MCF 10A (cell line): ENCODE measurements around the gene QSER1. TPM values are rescaled to one million over a fixed set of nuclear protein-coding genes. Genes with fewer than 3 reads are reported as not detected.

Source experiments
- BruUV-seq: library from RNA; stranded (reverse); fragments of 400-500 nt; replicated peaks from 2 replicates; lab custom pipeline; 2021; lab: Mats Ljungman, UMichigan
- CTCF ChIA-PET: fragments of 300-600 bp; sonication (Branson Sonifier 250); formaldehyde crosslinking; extraction: SDS; loops from one replicate; lab custom pipeline; 2021; ENCODE audit warnings: antibody characterized with exemption, inconsistent platforms; lab: Yijun Ruan, JAX
- POLR2A ChIA-PET: fragments of 300-600, 350-650 bp; sonication (Branson Sonifier 250); formaldehyde crosslinking; extraction: SDS; loops from one replicate; lab custom pipeline; 2020; ENCODE audit warnings: antibody characterized with exemption, inconsistent platforms; lab: Yijun Ruan, JAX
- DNase-seq: peaks from one replicate; pipeline ENCODE4 v3.0.0-alpha.2; 2018; ENCODE audit not compliant: unreplicated experiment
- H3K27ac Mint-ChIP-seq: one replicate; pipeline ENCODE4 v1.8.0; 2022; ENCODE audit warnings: mild to moderate bottlenecking, low read depth, mixed read lengths; ENCODE audit not compliant: unreplicated experiment
- H3K27me3 Mint-ChIP-seq: one replicate; pipeline ENCODE4 v1.8.0; 2022; ENCODE audit warnings: mixed read lengths; ENCODE audit not compliant: insufficient read depth, unreplicated experiment
- H3K36me3 Mint-ChIP-seq: one replicate; pipeline ENCODE4 v1.8.0; 2022; ENCODE audit warnings: mild to moderate bottlenecking, moderate library complexity, mixed read lengths; ENCODE audit not compliant: insufficient read depth, unreplicated experiment
- H3K4me1 Mint-ChIP-seq: one replicate; pipeline ENCODE4 v1.8.0; 2022; ENCODE audit warnings: mixed read lengths; ENCODE audit not compliant: insufficient read depth, unreplicated experiment
- H3K4me3 Mint-ChIP-seq: one replicate; pipeline ENCODE4 v1.8.0; 2022; ENCODE audit warnings: mild to moderate bottlenecking, moderate library complexity, mixed read lengths; ENCODE audit not compliant: unreplicated experiment
- H3K9me3 Mint-ChIP-seq: one replicate; pipeline ENCODE4 v1.8.0; 2022; ENCODE audit warnings: mixed read lengths; ENCODE audit not compliant: unreplicated experiment
- intact Hi-C: fragments of 100-400 bp; cut with micrococcal nuclease; formaldehyde crosslinking; loops from 2 replicates; pipeline ENCODE4 v1.14.1; 2022
- total RNA-seq: library from RNA; stranded (reverse); gene quantifications from 2 replicates; pipeline ENCODE4 v1.2.3, GENCODE V29; 2022
- TF ChIP-seq, protein P1 (sequence below): fragments of 200-600 bp; IDR thresholded peaks from one replicate; pipeline ENCODE4 v1.8.0; 2022; ENCODE audit warnings: antibody characterized with exemption, mild to moderate bottlenecking; ENCODE audit not compliant: unreplicated experiment

The QSER1 gene
- total RNA-seq, 1 experiment from 2014 or later: 39.3 TPM

DNA sequence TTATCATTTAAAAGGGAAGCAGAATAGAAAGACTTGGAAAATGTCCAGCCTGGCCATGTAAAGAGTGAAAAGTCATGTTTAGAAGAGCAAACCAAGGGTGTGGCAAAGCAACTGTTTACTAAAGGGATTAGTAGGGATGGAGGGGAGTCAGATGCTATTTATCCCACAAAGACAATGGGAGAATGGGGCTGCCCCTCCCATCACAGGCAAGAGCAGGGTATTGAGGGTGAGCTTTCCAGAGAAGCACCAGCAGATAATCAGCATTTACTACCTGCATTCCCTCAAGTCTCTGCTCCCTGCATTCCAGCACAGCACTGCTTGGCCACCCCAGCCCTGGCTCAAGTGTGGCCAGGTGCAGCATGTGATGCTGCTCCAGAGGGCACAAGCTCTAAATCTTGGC, 18.5 kb upstream of the QSER1 start:
- ChIA-PET POLR2A (interaction anchor here (0.8 kb wide), 1 partner anchor 17 kb away, joined by 3 read pairs; no protein-coding TSS in a partner anchor), CTCF (interaction anchor here (0.6 to 1.2 kb wide), 2 partner anchors 12 to 21 kb away, joined by 4 read pairs; no protein-coding TSS in a partner anchor)
- no peak for DNase-seq
- intact Hi-C loops: no loop called here
- H3K27ac Mint-ChIP-seq: no peak overlapping the region
- no TSS peak for BruUV-seq
- H3K36me3 Mint-ChIP-seq: no peaks in the 10 kb centered on the region
- no peaks in the 10 kb centered on the region for H3K27me3 Mint-ChIP-seq
- no peaks in the 10 kb centered on the region for H3K4me1 Mint-ChIP-seq
- no peaks in the 10 kb centered on the region for H3K9me3 Mint-ChIP-seq
- TF ChIP-seq, protein P1, sequence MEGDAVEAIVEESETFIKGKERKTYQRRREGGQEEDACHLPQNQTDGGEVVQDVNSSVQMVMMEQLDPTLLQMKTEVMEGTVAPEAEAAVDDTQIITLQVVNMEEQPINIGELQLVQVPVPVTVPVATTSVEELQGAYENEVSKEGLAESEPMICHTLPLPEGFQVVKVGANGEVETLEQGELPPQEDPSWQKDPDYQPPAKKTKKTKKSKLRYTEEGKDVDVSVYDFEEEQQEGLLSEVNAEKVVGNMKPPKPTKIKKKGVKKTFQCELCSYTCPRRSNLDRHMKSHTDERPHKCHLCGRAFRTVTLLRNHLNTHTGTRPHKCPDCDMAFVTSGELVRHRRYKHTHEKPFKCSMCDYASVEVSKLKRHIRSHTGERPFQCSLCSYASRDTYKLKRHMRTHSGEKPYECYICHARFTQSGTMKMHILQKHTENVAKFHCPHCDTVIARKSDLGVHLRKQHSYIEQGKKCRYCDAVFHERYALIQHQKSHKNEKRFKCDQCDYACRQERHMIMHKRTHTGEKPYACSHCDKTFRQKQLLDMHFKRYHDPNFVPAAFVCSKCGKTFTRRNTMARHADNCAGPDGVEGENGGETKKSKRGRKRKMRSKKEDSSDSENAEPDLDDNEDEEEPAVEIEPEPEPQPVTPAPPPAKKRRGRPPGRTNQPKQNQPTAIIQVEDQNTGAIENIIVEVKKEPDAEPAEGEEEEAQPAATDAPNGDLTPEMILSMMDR: no peak
- no peak overlapping the region for H3K4me3 Mint-ChIP-seq

DNA sequence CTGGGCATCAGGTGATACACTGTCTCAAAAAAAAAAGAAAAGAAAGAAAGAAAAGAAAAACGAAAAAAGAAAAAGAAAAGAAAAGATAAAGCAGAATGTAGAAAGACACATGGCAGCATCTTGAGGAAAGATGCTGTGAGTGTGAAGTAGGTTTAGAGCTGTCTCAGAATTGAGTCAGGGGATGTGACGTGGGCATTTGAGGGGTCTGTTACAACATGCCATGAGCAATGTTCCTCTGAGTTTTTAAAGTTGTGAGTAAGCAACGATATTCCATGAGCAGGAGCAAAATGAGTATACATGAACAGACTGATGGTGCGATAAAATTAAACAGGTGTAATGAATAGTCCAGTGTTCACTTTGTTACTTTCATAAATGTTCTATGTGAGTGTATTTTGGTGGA, 11.3 kb upstream of the QSER1 start:
- TF ChIP-seq, protein P1: no peak
- H3K4me1 Mint-ChIP-seq: peaks cover 7% of the 10 kb centered on the region
- BruUV-seq: no TSS peak
- DNase-seq: peak; percentile 35
- no peaks in the 10 kb centered on the region for H3K9me3 Mint-ChIP-seq
- intact Hi-C loops: no loop called here
- H3K27ac Mint-ChIP-seq: no peak overlapping the region
- ChIA-PET POLR2A (interaction anchor here (0.8 kb wide), 1 partner anchor 11 kb away, joined by 3 read pairs; the partner anchor contains the start of gene QSER1), CTCF (no interaction called here)
- no peaks in the 10 kb centered on the region for H3K27me3 Mint-ChIP-seq
- H3K36me3 Mint-ChIP-seq: no peaks in the 10 kb centered on the region
- no peak overlapping the region for H3K4me3 Mint-ChIP-seq

DNA sequence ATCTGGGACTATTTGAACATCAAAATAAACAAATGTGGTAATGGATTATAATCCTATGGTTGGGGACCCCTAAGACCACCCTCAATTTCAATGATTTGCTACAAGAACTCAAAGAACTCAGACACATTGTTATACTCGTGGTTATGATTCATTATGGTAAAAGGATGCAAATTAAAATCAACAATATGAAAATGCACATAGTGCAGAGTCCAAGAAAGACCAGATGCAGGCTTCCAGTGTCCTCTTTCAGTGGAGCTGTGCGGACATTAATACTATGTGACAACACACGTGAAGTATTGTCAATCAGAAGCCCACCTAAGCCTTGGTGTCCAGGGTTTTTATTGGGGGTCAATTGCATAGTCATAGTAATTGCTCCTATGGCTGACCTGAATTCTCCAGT, 9.2 kb upstream of the QSER1 start:
- Mint-ChIP-seq H3K4me1 (peaks cover 7% of the 10 kb centered on the region), H3K27me3 (no peaks in the 10 kb centered on the region), H3K4me3 (no peak overlapping the region), H3K9me3 (no peaks in the 10 kb centered on the region), H3K36me3 (no peaks in the 10 kb centered on the region), H3K27ac (no peak overlapping the region)
- CTCF ChIA-PET: interaction anchor here (0.6 to 1.9 kb wide), 3 partner anchors 9 to 41 kb away, joined by 3 to 9 read pairs (median 3); partner anchors contain the start of gene QSER1
- intact Hi-C loops: no loop called here
- POLR2A ChIA-PET: interaction anchor here (0.7 to 0.9 kb wide), 2 partner anchors 9 to 12 kb away, joined by 3 to 4 read pairs; partner anchors contain the start of gene QSER1
- TF ChIP-seq, protein P1: no peak
- BruUV-seq: no TSS peak
- DNase-seq: no peak

DNA sequence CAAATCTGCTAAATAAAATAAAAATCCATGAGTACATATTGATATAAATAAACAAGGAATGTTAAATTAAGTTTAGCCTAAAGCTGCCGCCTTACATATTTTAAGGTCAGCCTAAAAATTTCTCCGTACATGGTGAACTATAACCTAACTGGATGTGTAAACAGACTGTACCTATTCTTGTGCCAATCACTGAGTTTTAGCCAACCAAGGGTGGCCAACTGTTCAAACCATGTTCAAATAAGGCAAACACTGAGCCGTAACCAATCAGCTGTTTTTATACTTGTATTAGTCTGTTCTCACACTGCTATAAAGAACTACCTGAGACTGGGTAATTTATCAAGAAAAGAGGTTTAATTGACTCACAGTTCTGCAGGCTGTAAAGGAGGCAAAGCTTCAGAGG, 8.6 kb upstream of the QSER1 start:
- Mint-ChIP-seq H3K36me3 (no peaks in the 10 kb centered on the region), H3K4me3 (no peak overlapping the region), H3K27ac (no peak overlapping the region), H3K9me3 (no peaks in the 10 kb centered on the region), H3K4me1 (peaks cover 7% of the 10 kb centered on the region), H3K27me3 (no peaks in the 10 kb centered on the region)
- no peak for DNase-seq
- BruUV-seq: no TSS peak
- ChIA-PET CTCF (interaction anchor here (1.9 kb wide), 1 partner anchor 9 kb away, joined by 9 read pairs; the partner anchor contains the start of gene QSER1), POLR2A (interaction anchor here (0.9 kb wide), 1 partner anchor 12 kb away, joined by 3 read pairs; no protein-coding TSS in a partner anchor)
- intact Hi-C loops: no loop called here
- TF ChIP-seq, protein P1: no peak
